ENCODE results near the gene GABARAPL1. TPM values are rescaled to one million over a fixed set of nuclear protein-coding genes. Genes with fewer than 3 reads are reported as not detected.
A peak's percentile ranks its signal among the peaks of the same experiment; 100 is the strongest.
"Not testable (repeated sequence)": the region's sequence is repeated elsewhere in the genome, so short reads cannot be mapped to it uniquely, and the experiment has no call there.

Gene GABARAPL1
- total RNA-seq, 2 experiments from 2014 or later: 5.5 to 6.3 TPM

DNA sequence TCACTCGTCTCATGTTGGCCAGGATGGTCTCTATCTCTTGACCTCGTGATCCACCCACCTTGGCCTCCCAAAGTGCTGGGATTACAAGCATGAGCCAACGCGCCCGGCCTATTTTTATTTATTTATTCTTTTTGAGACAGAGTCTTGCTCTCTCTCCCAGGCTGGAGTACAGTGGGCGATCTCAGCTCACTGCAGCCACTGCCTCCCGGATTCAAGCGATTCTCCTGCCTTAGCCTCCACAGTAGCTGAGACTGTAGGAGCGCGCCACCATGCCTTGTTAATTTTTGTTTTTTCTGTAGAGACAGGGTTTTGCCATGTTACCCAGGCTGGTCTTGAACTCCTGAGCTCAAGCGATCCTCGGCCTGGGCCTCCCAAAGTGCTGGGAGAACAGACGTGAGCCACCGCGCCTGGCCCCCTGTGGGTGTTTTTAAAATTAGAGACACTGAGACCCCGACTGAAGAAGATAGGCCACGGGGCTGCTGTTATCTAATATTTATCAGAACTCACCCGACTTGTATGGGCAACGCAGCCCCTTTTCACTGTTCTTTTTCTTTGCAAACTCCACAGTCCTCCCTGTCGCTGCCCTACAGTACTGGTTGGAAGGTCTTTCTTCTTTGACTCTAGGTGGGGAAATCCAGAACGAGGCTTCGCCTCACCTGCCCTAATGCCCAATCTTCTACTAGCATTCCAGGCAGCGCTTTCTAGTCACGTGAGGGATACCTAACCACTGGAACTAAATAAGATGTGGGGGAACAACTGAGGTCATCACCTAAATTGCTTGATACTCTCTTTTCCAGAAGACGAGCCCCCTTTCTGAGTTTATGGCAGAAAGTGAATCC lies 1.4 kb upstream of the GABARAPL1 start:
- Mint-ChIP-seq H3K9me3 (no peaks in the 10 kb centered on the region), H3K36me3 (ENCODE audit: low read depth) (no peaks in the 10 kb centered on the region), H3K27ac (no peak overlapping the region), H3K4me3 (no peak overlapping the region), H3K4me1 (peaks cover 30% of the 10 kb centered on the region), H3K27me3 (peaks cover 10% of the 10 kb centered on the region)
- ChIA-PET POLR2A (no interaction called here), CTCF (interaction anchor here (0.7 kb wide), 1 partner anchor 338 kb away, joined by 5 read pairs; no protein-coding TSS in a partner anchor)
- no peak for DNase-seq

DNA sequence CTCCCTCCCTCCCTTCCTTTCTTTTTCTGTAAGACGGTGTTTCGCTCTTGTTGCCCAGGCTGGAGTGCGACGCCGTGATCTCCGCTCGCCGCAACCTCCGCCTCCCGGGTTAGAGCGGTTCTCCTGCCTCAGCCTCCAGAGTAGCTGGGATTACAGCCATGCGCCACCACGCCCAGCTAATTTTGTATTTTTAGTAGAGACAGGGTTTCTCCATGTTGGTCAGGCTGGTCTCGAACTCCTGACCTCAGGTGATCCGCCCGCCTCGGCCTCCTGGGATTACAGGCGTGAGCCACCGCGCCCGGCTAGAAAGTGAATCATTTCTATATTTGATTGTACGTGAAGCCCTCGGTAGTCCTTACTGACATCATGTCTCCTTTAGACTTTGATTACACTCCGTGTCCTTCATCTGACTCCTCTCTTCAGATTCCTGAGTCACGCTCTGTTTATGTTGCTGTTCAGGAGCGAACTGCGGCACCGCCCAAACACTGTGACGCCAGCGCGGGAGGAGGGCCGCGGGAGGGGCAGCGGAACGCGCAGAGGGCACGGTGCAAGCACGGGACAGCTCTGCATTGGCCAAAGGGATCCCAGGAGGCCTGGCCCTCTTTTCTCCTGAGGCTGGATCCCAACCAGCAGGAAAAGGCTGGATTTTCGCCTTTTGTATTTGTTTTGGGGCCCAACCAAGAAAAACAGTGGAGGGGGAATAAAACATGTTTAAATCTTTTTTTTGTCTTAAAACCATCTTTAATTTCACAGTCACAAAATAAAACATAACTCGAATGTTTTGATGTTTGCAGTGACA lies 538 bp upstream of the GABARAPL1 start:
- H3K36me3 Mint-ChIP-seq (ENCODE audit: low read depth): no peaks in the 10 kb centered on the region
- H3K9me3 Mint-ChIP-seq: no peaks in the 10 kb centered on the region
- peak overlapping the region; percentile 78 for H3K4me3 Mint-ChIP-seq
- peaks cover 10% of the 10 kb centered on the region for H3K27me3 Mint-ChIP-seq
- H3K27ac Mint-ChIP-seq: peak overlapping the region; percentile 96
- peaks cover 30% of the 10 kb centered on the region for H3K4me1 Mint-ChIP-seq
- DNase-seq: peak; percentile 82
- CTCF ChIA-PET: no interaction called here
- POLR2A ChIA-PET: no interaction called here

DNA sequence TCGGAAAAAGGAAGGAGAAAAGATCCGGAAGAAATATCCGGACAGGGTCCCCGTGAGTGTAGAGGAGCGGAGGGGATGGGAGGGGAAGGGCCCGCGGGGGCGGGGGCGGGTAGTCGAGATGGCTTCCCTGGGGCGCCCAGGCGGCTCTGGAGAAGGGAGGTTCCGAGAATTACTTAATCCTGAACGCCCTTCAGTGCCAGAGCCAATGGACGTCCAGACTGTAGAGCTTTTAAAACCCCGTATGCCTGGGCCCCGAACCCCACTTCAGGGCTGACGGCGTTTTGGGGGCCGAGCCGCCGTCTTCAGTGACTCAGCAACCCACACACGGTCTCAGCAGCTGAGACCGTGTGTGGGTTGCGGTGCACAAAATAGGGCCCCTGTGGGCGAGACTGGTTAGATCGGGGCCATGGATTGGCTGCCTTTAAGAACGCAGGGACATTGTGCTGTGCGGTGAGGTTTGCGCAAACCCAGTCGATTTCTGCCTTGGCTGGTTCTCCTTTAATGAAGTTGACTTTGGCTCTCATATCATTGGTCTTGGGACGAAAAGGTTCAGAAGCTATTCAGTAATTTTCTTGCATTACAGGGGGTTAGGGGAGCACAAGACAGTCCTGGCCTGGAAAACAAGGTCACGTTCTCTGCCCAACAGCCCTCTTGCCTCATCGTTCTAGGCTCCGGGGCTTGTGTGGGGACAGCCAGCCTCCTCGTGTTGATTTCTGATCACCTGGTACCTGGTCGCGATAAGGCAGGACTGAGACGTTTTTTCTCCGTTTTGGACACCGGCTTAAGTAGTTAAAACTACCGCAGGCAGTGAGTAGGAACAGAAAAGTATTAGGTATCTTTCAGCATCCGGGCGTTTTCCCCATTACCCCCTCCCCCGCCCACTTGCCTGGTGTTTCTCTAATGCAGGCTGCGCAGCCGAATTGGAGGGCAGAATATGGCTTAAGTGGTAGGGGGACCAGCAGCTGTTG lies 775 bp downstream of the GABARAPL1 start:
- ChIA-PET POLR2A (no interaction called here), CTCF (interaction anchor here (0.9 to 1.0 kb wide), 3 partner anchors 10 to 59 kb away, joined by 3 to 4 read pairs (median 3); no protein-coding TSS in a partner anchor)
- peaks cover 30% of the 10 kb centered on the region for H3K4me1 Mint-ChIP-seq
- no peaks in the 10 kb centered on the region for H3K36me3 Mint-ChIP-seq (ENCODE audit: low read depth)
- H3K27me3 Mint-ChIP-seq: peaks cover 4% of the 10 kb centered on the region
- H3K27ac Mint-ChIP-seq: peak overlapping the region; percentile 96
- H3K4me3 Mint-ChIP-seq: peak overlapping the region; percentile 78
- DNase-seq: peak; percentile 59
- H3K9me3 Mint-ChIP-seq: no peaks in the 10 kb centered on the region

DNA sequence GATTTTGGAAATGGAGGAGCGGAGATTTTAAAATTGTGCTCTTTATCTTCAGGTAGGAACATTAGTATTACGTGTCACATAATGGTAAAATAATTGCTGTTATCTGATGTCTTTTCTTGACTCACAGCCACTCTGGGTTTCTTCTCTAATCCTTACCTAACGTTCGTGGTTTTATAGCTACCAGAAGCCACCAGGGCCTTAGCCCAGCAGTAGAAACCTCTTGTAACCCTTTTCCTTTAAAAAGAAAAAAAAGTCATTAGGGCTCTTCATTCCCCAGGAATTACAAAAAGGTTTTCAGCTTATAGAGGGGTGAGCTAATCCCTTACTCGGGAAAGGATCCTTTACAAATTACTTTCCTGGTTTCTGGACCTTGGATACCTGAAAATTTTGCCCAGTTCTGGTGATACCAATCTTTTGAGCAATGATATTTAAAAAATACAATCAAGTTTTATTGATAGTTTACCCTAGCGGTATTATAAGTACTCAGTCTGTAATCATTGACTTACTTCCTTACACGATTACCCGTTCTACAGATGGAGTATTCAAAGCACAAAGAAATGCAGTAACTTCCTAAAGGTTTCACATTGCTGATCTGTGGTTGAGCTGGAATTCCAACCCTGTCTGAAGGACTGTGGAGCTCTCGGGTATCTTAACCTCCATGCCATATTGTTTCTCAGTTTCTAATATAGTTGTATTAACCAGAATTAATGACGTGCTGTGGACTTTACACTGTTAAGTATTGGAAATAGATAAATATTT lies 1.6 kb downstream of the GABARAPL1 start:
- peak overlapping the region; percentile 96 for H3K27ac Mint-ChIP-seq
- H3K9me3 Mint-ChIP-seq: no peaks in the 10 kb centered on the region
- ChIA-PET POLR2A (no interaction called here), CTCF (interaction anchor here (0.7 to 1.0 kb wide), 4 partner anchors 9 to 362 kb away, joined by 3 to 4 read pairs (median 4); no protein-coding TSS in a partner anchor)
- H3K36me3 Mint-ChIP-seq (ENCODE audit: low read depth): no peaks in the 10 kb centered on the region
- H3K27me3 Mint-ChIP-seq: peaks cover 4% of the 10 kb centered on the region
- no peak for DNase-seq
- peaks cover 30% of the 10 kb centered on the region for H3K4me1 Mint-ChIP-seq
- H3K4me3 Mint-ChIP-seq: peak overlapping the region; percentile 78

DNA sequence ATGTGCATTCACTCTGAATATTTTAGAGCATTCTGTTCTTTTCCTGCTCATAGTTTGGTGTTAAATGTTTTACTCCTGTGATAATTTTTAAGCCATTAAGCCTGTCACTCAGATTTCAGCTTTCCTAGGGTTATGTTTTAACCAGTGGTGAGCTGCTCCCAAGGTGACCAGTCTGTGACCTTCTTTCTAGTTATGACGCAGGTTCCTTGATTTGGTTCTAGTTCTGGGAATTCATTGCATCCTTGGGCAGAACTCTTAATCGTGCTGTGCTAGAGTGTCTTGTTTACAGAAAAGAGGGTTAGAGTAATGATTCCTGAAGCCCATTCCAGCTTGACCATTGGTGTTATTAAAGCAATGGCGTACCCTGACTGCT lies 2.2 kb downstream of the GABARAPL1 start:
- ChIA-PET POLR2A (no interaction called here), CTCF (interaction anchor here (0.7 kb wide), 1 partner anchor 363 kb away, joined by 4 read pairs; no protein-coding TSS in a partner anchor)
- Mint-ChIP-seq H3K27me3 (peaks cover 4% of the 10 kb centered on the region), H3K4me3 (peak overlapping the region; percentile 40), H3K27ac (no peak overlapping the region), H3K4me1 (peaks cover 30% of the 10 kb centered on the region), H3K36me3 (ENCODE audit: low read depth) (no peaks in the 10 kb centered on the region), H3K9me3 (no peaks in the 10 kb centered on the region)
- DNase-seq: no peak

DNA sequence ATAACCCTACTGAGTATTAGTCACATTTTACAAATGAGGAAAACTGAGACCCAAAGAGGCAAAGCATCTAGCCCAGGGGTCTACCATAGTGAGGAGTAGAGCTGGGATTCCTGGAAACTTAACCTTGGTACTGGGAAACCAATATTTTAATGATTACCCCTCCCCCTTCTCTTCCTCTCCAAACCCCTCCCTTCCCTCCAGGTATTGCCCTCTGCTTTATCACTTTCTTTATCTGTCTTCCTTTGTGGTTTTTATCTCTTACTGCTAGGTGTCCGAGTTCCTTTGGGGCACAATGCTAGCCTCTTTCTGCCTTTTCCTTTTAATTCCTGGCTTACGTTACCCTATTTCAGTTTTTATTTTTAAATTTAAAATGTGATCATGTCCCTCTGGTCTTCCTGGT lies 2.8 kb downstream of the GABARAPL1 start:
- Mint-ChIP-seq H3K4me1 (peaks cover 30% of the 10 kb centered on the region), H3K36me3 (ENCODE audit: low read depth) (no peaks in the 10 kb centered on the region), H3K4me3 (no peak overlapping the region), H3K9me3 (no peaks in the 10 kb centered on the region), H3K27me3 (peaks cover 4% of the 10 kb centered on the region), H3K27ac (no peak overlapping the region)
- POLR2A ChIA-PET: no interaction called here
- CTCF ChIA-PET: no interaction called here
- no peak for DNase-seq

DNA sequence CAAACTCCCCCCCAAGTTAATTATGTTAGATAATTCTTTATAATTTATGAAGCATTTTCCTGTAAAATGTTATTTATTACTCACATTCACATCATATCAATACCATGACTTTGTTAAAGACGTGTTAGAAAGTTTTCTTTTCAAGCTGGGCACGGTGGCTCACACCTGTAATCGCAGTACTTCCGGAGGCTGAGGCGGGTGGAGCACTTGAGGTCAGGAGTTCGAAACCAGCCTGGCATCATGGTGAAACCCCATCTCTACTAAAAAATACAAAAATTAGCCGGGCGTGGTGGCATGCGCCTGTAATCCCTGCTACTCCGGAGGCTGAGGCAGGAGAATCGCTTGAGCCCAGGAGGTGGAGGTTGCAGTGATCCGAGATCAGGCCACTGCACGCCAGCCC lies 3.3 kb downstream of the GABARAPL1 start:
- H3K4me3 Mint-ChIP-seq; H3K36me3 Mint-ChIP-seq (ENCODE audit: low read depth); H3K27me3 Mint-ChIP-seq; CTCF ChIA-PET; H3K27ac Mint-ChIP-seq; POLR2A ChIA-PET; DNase-seq; H3K9me3 Mint-ChIP-seq: not testable (repeated sequence)
- H3K4me1 Mint-ChIP-seq: peaks cover 30% of the 10 kb centered on the region

DNA sequence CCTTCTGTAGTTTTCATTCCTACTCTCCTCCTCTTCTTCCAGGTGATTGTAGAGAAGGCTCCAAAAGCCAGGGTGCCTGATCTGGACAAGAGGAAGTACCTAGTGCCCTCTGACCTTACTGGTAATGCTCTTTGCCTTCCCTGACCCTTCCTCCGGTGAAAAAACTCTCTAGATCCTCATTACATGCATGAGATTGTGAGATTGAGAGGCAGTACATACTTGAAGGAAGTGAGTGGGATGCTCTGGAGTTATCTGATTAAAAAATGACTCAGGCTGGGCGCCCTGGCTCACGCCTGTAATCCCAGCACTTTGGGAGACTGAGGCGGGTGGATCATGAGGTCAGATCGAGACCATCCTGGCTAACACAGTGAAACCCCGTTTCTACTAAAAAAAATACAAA lies 5.3 kb downstream of the GABARAPL1 start:
- no peak overlapping the region for H3K27ac Mint-ChIP-seq
- H3K4me3 Mint-ChIP-seq: no peak overlapping the region
- H3K36me3 Mint-ChIP-seq (ENCODE audit: low read depth): peaks cover 15% of the 10 kb centered on the region
- H3K9me3 Mint-ChIP-seq: no peaks in the 10 kb centered on the region
- ChIA-PET CTCF (interaction anchor here (1.0 kb wide), 1 partner anchor 9 kb away, joined by 4 read pairs; no protein-coding TSS in a partner anchor), POLR2A (no interaction called here)
- H3K27me3 Mint-ChIP-seq: peaks cover 4% of the 10 kb centered on the region
- DNase-seq: no peak
- H3K4me1 Mint-ChIP-seq: peaks cover 23% of the 10 kb centered on the region

DNA sequence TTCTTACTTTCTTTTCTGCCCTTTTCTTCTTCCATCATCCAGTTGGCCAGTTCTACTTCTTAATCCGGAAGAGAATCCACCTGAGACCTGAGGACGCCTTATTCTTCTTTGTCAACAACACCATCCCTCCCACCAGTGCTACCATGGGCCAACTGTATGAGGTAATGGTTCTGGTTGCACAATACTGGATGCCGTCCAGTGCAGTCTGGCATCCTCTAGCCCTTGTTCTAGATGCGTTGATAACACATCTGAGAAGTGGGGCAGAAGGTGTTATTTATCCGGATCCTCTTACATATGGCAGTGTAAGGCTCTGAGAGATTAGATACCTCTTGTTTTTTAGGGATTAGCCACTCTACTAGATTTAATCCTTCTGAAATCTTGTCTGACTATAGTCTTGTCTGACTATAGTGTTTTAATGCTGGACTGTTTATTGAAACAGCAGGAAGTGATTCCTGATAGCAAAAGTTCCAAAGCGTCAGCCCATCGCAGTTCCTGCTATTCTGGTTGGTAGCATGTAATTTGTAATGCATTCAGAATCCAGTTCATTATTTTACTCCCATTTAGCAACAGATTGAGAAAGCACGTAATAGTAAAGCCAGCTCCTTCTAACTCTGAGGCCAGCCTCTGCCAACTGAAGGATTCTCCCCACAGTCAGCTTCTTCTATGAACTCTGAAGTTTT lies 7.9 kb downstream of the GABARAPL1 start:
- H3K9me3 Mint-ChIP-seq: no peaks in the 10 kb centered on the region
- DNase-seq: no peak
- ChIA-PET CTCF (no interaction called here), POLR2A (no interaction called here)
- H3K36me3 Mint-ChIP-seq (ENCODE audit: low read depth): peaks cover 21% of the 10 kb centered on the region
- H3K27me3 Mint-ChIP-seq: no peaks in the 10 kb centered on the region
- H3K4me1 Mint-ChIP-seq: peaks cover 2% of the 10 kb centered on the region
- no peak overlapping the region for H3K4me3 Mint-ChIP-seq
- no peak overlapping the region for H3K27ac Mint-ChIP-seq

DNA sequence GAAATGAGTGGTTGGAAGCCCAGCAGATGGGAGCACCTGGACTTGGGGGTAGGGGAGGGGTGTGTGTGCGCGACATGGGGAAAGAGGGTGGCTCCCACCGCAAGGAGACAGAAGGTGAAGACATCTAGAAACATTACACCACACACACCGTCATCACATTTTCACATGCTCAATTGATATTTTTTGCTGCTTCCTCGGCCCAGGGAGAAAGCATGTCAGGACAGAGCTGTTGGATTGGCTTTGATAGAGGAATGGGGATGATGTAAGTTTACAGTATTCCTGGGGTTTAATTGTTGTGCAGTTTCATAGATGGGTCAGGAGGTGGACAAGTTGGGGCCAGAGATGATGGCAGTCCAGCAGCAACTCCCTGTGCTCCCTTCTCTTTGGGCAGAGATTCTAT lies 9.2 kb downstream of the GABARAPL1 start:
- POLR2A ChIA-PET: no interaction called here
- H3K27ac Mint-ChIP-seq: no peak overlapping the region

DNA sequence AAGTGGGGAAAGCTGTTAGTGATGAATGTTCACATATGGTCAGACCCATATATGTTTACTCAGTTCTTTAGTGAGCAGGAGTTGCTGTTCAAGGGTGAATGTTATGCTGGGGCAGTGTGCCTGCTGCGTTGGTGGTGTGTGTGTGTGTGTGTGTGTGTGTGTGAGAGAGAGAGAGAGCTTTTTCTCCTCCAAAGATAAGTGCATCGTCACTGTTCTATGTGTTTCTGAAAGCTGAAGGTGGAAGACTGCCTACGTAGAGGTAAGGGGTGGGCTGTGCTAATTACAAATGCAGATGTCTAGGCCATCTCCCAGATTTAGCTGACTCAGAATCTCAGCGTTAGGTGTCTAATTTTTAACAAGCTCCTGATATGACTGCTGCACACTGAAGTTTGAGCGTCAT lies 10.5 kb downstream of the GABARAPL1 start:
- Mint-ChIP-seq H3K9me3 (peaks cover 3% of the 10 kb centered on the region), H3K27ac (no peak overlapping the region), H3K27me3 (no peaks in the 10 kb centered on the region), H3K36me3 (ENCODE audit: low read depth) (peaks cover 21% of the 10 kb centered on the region), H3K4me1 (peaks cover 5% of the 10 kb centered on the region), H3K4me3 (no peak overlapping the region)
- no peak for DNase-seq
- ChIA-PET CTCF (interaction anchor here (1.3 kb wide), 1 partner anchor 9 kb away, joined by 4 read pairs; no protein-coding TSS in a partner anchor), POLR2A (no interaction called here)

More for the DNA sequence above, 9.2 kb downstream of the GABARAPL1 start:
- CTCF ChIA-PET: interaction anchor here (0.6 kb wide), 1 partner anchor 25 kb away, joined by 3 read pairs; no protein-coding TSS in a partner anchor
- DNase-seq: no peak
- no peaks in the 10 kb centered on the region for H3K27me3 Mint-ChIP-seq
- peaks cover 3% of the 10 kb centered on the region for H3K9me3 Mint-ChIP-seq
- peaks cover 21% of the 10 kb centered on the region for H3K36me3 Mint-ChIP-seq (ENCODE audit: low read depth)
- no peaks in the 10 kb centered on the region for H3K4me1 Mint-ChIP-seq
- no peak overlapping the region for H3K4me3 Mint-ChIP-seq
